ENCODE results near the gene ZMIZ1. TPM values are rescaled to one million over a fixed set of nuclear protein-coding genes. Genes with fewer than 3 reads are reported as not detected.
A peak's percentile ranks its signal among the peaks of the same experiment; 100 is the strongest.

ZMIZ1 gene
- polyA plus RNA-seq, 5 donors = 53.2 to 82.1 (median 76.1) TPM

DNA sequence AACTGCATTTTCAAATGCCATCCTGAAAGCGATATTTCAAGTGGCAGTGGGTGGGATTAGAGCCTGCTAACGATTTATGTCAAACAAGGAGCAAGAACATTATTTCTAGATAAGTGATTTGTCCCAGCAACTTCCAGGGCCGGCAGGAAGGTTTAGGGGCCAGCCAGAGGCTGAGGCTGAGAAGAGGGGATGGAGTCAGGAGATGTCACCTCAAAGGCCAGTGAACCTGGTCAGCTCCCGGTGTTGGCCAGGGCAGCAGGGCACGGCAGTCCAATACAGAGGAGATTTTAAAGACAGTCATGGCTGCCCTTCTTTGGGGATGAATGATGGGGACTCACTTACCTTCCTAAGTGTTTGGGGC is 172.8 kb downstream of the ZMIZ1 start:
- no peak for DNase-seq

DNA sequence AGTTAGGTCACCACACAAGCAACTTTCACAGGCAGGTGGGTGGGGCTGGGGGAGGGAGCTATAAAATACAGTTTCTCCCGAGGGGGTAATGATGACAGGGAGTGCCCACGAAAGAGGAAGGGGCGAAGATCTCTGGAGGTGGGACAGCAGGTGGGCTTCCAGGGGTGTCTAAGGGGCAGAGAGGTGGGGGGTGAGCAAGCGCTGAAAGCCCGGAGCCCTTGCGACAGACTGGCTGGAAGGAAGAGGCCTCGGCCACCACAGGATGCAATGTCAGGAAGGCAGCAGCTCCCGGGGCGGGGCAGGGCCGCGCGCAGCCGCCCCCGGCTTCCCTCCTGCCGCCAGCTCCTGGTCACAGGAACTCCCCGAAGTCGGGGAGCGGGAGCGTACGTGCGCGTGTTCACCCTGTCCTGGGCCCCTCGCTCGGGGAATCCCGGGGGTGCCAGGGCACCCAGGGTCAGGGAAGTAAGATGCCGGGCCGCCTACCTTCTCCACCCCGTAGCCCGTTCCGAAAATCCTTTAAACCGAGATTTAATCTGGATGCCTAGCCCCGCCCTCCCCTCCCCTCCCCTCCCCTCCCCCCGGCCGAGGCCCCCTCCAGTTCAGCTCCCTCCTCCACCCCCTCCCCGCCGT is 173.3 kb downstream of the ZMIZ1 start:
- no peak for DNase-seq

DNA sequence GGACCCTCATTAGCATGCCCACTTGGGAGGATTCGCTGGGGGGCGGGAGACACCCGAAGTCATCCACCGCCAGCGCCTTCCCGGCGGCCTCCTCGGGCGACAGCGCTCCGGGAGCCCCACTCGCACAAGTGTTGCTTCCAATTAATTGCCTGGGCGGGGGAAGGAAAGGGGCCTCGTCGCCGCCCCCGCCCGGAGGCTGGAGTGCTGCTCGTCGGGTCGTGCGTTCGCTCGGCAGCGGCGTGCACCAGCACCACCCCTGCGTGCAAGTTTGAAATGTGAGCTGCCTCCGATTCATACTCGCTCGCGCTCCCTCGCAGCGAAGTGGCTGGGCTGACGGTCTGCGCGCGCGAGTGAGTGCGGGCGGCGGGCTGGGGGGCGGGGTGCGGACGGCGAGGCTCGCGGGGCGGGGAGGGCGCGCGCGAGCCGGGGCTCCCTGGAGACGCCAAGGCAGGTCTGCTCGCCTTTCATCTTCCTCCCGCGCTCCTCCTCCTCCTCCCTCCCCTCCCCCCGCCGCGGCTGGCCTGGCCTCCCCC is 173.9 kb downstream of the ZMIZ1 start:
- peak in 1 of 2 donors; percentile 73 for DNase-seq

DNA sequence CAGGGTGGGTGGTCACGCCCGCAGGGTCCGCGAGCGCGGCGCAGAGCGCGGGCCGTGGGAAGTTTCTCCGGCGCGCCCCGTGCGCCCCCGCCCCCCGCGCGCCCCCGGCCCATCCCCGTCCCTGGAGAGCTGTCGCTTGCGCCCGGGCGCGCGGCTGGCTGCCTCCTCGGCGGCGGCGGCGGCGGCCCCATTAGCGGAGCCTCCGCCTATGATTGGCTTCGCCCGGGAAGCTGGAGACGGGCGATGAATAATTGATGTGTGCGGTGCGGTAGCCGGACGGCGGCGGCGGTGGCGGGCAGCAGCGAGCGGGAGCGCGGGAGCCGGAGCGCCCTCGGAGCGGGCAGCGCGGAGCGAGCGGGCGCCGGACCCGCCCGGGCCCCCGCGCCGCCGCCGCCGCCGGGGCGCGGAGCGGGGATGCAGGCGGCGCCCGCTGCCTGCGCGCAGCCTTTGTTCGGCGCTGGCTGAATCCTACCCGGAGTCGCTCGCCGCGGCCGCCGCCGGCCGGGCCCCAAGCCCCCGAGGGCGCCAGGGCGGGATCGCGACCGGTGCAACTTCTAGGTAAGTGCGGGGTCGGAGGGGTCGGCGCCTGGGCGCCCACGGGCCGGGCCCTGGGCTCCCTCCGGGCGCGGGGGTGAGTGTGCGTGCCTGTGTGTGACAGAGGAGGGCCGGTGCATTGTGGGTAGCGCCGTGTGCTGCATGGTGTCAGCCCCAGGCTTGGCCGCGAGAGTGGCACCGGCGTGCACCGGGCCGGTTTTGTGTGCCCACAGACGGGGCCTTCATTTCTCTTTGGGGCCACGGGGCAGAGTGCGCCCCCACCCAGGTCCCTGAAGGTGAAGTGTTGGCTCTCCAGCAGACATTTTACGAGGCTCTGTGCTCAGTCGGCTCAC is 174.7 kb downstream of the ZMIZ1 start:
- DNase-seq = no peak

DNA sequence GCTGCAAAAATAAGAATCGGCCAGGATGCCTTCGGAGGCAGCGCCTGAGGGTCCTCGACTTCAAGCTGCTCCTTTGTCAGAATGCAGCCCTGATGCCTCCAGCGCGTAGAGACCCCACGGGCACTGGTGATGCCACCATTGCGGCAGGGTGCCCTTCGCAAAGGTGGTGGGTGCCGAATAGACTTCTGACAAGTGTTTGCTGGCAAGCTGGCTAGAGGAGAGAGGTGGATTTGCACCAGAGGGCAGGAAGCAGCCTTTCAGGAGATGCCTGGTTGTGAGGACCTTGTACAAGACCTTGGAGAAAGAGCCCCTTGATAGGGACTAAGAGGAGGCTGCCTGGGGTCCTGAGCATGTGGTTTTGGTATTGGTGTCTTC is 175.3 kb downstream of the ZMIZ1 start:
- no peak for DNase-seq

DNA sequence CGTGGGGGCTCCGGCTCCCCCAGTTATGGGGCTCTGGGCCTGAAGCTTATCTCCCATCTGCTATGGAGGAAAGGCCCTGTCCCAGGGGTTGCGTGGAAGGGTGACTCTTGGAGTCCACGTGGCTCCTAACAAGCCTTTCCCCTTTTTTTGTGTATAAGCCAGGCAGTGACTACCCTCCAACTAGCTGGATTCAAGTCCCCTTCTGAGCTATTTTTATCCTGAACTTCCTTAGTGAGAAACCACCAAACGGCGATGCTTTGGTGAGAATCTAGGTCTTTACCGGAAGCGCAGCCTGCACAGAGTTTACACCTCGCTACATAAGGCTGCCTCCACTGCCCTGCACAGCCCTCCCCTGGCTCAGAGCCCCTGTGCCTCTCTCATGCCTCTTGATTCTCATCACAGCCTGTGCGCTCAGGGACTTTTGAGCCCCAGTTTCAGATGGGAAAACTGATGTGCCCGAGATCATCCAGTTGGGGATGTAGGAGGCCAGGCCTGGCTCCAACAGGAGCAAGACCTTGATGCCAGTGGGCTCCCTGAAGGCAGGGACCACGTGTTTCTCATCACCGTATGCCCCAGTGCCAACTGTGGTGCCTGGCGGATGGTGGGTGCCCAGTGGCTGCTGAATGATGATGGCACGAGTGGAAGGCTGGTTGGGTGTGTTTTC is 176.2 kb downstream of the ZMIZ1 start:
- DNase-seq = no peak

DNA sequence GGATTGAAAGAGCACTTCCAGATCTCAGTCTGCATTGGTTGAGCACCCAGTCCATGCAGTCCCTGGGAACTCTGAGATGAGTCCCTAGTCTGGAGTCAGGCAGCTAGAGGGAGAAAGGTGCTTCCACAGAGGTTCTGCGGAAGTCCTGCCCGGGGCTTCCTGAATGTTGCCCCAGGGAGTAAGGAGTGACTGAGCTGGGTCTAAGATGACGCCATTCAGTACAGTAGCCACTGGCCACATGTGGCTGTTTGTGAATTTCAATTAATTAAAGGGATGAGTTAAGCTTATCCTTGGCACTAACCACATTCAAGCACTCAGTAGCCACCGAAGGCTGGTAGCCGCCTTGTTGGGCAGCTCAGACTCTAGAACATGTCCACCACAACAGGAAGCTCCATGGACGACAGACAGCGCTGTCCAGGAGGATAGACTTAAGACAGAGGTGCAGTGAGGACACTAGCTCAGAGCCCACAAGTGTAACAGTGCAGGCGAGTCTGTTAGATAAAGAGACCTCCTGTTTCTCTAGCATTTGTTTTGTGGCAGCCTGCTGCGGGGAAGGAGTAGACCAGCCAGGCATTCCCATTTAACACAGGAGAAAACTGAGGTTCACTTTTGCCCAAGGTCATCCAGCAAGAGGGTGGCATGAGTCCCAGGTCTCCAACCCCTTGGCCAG is 176.9 kb downstream of the ZMIZ1 start:
- no peak for DNase-seq

DNA sequence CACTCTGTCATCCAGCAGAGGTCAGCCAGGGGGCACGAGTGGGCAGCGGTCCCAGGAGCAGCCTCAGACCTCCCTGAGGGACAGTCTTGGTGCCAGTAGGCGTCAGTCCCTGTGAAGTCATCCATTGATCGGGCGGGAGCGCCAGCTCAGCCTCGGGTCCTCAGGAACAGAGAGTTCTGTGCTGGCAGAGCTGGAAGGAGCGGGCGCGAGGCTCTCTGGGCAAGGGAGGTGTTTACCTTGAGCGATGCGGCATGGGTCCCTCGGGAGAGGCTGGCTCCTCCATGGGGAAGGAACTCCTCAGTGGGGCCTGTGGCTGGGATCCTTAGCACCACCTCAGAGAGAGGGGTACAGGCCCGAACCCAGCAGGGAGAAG is 177.4 kb downstream of the ZMIZ1 start:
- DNase-seq = no peak

DNA sequence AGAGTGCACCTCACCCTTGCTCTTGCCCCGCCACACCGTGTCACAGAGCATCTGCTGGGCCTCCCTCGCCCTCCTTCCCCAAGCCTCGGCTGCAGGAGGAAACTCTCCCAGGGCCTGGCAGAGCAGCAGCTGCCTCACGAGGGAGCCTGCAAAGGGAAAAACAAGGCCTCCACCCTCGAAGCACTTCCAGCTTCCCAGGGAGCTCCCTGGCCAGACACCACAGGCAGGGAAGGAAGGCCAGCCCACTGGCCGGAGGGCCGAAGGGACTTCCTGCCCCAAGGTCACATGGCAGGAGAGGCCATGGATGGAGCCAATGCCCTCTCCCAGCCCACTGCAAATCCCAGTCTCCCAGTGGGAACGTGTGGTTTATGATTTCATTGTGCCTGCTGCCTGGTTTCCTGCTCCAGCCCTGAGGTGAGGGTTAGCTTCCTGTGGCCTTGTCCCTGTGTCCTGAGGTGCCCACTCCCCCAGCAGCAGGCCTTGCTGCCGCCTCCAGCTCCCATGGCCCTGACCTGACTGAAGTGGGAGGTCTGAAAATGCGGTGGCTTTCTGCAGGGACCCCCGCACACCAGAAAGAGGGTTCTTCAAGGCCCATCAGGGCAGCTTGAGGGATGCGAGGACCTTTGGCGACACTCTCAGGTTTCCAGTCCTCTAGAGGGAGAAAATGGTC is 178.0 kb downstream of the ZMIZ1 start:
- no peak for DNase-seq

DNA sequence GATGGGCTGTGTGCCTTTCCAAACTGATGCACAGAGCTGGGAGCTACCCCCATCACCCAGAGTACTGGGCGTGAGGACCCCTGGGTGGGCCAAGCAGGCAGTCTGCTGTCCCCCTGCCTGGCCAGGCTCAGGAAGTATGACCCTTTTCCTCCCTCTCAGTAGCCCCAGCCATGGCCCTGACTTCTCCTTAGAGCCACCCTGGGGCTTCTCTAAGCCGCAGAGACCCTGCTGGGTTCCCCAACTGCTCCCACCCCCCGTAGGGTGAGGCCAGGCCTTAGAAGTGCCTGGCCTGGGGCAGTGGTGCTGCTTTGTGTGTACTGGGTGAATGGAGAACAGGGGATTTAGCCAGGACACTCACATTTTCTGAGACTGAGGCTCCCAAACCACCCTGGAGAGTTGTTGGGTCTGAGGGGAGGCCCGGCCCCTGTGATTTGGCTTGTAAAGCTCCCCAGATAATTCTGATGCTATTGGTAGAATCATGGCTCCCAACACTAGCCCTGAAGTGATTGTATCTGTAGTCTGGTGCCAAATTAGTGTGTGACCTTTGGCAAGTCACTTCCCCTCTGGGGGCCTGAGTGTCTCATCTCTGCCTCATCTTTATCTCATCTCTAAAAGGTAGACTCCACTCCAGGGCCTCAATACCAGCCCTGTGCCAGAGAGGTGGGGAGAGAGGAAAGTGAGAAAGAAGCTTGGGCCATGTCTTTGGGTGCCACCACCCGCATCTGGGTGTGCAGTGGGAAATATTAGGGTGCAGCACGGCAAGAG is 178.8 kb downstream of the ZMIZ1 start:
- no peak for DNase-seq

DNA sequence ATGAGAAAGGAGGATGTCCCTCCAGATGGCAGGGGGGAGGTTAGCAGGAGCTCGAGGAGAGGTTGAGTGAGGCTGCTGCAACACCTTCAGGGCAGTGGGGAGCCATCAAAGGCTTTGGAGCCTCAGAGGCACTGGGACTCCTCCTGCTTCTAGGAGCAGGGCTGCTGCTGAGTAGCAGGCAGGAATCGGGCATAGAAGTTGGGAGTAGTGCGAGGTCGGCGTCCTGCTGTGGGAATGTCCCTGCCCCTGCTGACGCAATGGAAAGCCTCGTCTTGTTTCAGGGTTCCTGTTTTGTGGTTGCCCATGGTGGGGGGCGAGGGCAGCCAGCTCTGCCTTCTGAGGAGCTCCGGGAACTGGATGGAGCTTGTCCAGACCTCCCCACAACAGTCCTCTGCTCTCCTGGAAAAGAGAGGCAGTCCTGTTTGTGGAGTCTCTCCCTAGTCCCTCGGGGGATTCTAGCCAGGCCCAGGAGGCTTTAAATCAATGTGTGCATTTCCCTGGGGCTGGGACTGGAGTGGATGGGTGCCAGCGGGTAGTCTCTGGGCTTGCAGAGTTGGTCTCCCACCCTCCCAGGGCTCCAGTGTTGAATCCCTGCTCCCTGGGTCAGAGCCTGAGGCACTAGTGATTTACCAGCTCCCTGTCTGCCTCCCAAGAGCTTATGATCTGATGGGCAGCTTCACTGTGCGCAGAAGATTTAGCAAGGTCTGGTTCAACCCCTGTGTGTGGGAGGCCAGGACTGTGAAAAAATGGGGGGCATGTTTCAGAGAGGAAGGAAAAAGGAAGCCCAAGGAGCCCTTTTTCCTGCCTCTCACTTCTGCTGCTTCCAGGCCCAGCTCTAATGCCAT is 179.8 kb downstream of the ZMIZ1 start:
- no peak for DNase-seq

DNA sequence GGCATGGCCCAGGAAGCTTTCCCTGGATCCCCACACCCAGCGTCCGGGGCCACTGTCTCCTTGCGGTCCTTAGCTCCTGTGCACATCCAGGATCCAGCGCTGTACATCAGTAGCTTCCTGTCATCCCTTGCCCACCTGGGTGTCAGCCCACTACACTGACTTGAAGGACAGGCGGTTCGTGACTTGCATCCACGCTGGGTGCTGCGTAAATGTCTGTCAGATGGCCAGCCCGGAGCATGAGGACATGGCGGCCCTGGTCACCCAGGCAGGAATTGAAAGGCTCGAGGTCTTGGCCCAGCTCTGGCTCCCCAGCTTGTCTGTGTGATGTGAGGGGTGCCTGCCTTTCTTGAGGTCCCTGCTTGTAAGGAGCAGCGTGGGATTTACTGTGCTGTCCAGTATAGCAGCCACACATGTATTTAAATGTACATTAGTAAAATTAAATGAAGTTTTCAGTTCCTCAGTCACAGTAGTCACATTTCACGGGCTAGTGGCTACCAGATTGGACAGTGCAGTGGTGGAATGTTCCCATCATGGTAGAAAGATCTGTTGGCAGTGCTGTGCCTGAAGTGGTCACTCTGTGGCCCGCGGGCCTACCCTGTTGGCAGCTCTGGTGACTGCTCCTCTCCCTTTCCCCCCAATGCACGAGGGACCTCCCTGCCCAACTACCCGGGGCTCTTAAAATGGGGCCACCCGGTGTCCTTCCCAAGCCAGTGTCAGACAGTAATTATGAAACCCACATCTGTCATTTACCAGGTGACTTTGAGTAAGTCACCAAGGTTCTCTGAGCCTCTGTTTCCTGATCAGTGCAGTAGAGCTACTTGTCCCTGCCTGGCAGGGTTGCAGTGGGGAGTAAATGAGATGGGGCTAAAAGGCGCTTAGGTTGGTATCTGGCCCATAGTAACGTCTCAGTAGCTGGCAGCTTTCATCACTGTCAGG is 180.7 kb downstream of the ZMIZ1 start:
- no peak for DNase-seq

DNA sequence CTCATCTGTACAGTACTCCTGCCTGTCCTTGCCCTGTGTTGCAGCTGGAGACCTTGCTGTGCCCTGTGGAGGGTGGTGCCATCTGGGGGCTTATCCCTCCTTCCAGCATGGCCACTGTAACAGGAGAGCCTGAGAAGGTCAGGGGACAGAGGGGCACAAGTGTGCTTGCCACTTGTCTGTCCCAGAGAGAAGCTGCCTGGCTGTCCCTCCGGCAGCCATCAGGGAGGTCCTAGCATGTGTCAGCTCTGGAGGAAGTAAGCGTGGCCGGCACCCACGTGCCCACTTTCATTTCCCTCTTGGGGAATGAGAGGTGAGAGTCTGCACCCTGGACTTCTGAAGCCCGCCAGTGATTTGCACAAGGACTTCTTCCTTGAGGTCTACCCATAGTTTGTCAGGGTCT is 181.5 kb downstream of the ZMIZ1 start:
- no peak for DNase-seq

DNA sequence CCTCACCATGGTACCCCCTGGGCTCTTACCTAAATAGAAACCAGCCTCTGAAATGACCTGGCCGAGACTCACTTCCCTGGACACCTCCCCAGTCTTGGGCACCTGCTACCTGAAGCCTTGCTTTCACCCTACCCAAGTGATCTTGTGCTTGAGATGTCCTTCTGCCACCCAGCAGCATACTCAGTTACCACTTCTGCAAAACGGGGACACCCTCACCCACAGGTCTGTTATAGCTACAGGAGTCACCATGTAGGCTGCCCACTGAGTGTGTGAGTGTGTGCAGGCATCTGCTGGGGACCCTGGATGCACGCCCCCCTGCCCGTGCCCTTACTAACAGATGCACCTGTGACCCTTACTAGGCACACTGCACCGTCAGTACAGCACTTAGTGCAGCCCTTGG is 183.7 kb downstream of the ZMIZ1 start:
- no peak for DNase-seq

DNA sequence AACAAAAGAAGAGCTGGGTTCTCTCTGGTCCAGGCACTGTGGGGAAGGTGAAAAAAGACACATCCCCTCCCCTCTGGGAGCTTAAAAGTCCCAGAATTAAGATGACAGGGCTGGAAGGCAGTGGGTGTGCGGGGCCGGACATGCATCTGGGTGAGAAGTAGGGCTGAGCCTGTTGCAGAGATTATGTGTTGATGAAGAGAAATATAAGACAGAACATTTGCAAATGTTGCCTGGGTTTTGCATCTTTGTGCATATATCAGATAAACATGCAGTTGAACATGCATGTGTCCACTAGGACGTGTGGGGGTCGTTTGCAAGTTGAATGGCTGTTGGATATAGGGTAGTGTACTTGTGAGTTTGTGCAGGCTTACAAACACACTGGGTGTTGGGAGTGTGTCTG is 184.2 kb downstream of the ZMIZ1 start:
- no peak for DNase-seq

DNA sequence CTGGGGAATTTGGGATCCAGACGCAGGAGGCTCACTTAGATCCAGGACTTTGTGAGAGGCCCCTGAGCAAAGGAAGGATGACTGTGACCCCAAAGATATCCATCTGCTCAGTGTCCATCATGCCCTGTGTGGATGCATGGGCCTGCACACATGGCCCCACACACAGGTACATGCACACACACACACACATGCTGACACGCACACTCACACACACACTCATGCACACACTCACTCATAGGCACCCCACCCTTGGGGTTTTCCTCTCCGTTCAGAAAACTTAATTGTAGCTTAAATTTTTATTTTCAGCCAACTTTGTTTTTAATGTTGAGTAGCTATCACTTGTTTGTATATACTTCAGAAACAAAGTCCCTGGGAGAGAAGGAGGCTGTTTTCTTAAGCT is 184.9 kb downstream of the ZMIZ1 start:
- DNase-seq = no peak

DNA sequence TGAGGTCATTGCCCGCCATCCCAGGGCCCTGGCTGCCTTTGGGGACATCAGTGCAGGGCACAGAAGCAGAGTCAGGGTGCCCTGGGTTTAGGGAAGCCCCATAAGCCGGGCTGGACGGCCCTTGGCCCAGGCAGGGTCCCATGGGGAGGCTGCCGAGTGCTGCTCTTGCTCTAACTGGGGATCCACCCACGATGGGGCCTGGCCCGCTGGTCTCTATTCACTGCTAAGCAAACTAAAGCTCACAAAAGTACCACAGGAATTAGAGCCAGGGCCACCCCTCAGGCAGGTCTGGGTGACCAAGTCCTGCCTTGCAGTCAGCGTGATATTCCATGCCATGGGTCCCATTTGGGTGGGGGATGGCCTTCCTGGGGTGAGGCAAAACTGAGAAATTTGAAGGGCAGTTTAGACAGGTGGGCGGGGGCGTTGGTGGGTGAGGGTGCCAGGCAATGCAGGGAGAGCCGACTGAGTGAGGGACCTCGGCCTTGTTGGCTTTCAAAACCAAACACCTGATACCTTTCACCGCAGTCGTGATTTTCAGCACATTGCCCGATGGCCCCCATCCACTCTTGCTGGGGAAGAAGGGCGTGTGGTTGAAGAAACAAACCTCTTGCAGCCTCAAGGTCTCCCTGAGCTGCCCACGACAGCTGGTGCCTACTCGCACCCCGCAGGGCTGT is 185.7 kb downstream of the ZMIZ1 start:
- no peak for DNase-seq

DNA sequence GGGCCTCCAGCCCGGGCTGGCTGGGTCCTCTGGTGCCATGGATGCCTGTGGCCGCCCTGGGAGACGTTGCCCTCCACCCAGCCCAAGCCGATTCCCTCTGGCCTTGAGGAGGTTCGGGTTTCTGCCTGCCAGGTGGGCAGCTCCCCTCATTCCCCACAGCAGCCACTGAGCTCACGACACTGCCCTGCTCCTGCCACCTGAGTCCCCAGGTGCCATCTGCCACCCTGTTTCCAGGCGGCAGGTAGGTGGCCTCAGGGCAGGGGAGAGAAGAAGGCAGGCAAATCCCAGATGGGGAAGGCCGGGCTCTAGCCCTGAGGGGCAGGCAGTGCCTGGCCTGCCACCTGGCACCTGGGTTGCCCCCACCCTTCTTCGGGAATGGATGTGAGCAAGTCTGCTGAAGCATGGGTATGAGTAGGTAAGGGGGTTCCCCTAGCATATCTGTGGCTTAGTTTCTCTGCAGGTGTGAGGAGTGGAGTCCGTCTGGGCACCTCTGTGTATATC is 186.3 kb downstream of the ZMIZ1 start:
- no peak for DNase-seq

Measured in right lung (tissue), 5 donors.